H1 (cell line): ENCODE results near the gene NDUFS4. TPM values are rescaled to one million over a fixed set of nuclear protein-coding genes. Genes with fewer than 3 reads are reported as not detected.

ENCODE experiments used
- ATF3 ChIP-seq: IDR thresholded peaks from 2 replicates; pipeline ENCODE4 v1.6.1; 2011; ENCODE audit warnings: low read depth, mild to moderate bottlenecking, low read length; ENCODE audit not compliant: insufficient read depth
- BRCA1 ChIP-seq: IDR thresholded peaks from 2 replicates; pipeline ENCODE4 v1.6.1; 2012; ENCODE audit warnings: low read depth, low read length, improper control_type of control experiment
- CHD7 ChIP-seq: fragments of 300-600 bp; sonication (generic); IDR thresholded peaks from 2 replicates; pipeline ENCODE4 v1.7.1; 2012; ENCODE audit warnings: low read length, moderate library complexity, mild to moderate bottlenecking, inconsistent platforms; ENCODE audit not compliant: insufficient replicate concordance
- EP300 ChIP-seq, 2 experiments: IDR thresholded peaks; 1 replicate in 1 of 2; 2 replicates in 1 of 2; pipeline ENCODE4 v1.6.1; 2011 to 2012; ENCODE audit warnings: low read depth in 2 of 2, low read length in 2 of 2, mild to moderate bottlenecking in 2 of 2, borderline replicate concordance in 1 of 2, inconsistent platforms in 1 of 2, moderate library complexity in 1 of 2
- HDAC6 ChIP-seq: IDR thresholded peaks from one replicate; pipeline ENCODE4 v1.7.1; 2012; ENCODE audit warnings: low read depth, mild to moderate bottlenecking, inconsistent platforms, low read length, moderate library complexity
- JUND ChIP-seq: IDR thresholded peaks from 2 replicates; pipeline ENCODE4 v1.6.1; 2011; ENCODE audit warnings: mild to moderate bottlenecking, improper control_type of control experiment, low read length
- NRF1 ChIP-seq: IDR thresholded peaks from 2 replicates; pipeline ENCODE4 v1.6.1; 2011; ENCODE audit warnings: mild to moderate bottlenecking, low read depth, low read length, improper control_type of control experiment
- PHF8 ChIP-seq: fragments of 200-600 bp; sonication (generic); conservative IDR thresholded peaks from 2 replicates; pipeline ENCODE4 v1.7.1; 2012; ENCODE audit warnings: low read depth, mild to moderate bottlenecking, inconsistent platforms, low read length, moderate library complexity
- POU5F1 ChIP-seq: IDR thresholded peaks from 2 replicates; pipeline ENCODE4 v1.6.1; 2011; ENCODE audit warnings: low read depth, mild to moderate bottlenecking, low read length, moderate library complexity
- RAD21 ChIP-seq, 2 experiments: IDR thresholded peaks in 1 of 2; conservative IDR thresholded peaks in 1 of 2; 2 replicates each; pipeline ENCODE4 v1.6.1; 2011; ENCODE audit warnings: low read depth in 2 of 2, low read length in 2 of 2, improper control_type of control experiment in 1 of 2, inconsistent platforms in 1 of 2, mild to moderate bottlenecking in 1 of 2, moderate library complexity in 1 of 2
- RFX5 ChIP-seq: IDR thresholded peaks from 2 replicates; pipeline ENCODE4 v1.6.1; 2011; ENCODE audit warnings: low read depth, low read length, improper control_type of control experiment, borderline replicate concordance
- polyA plus RNA-seq, 7 experiments: library from polyadenylated mRNA; depleted of rRNA in 3 of 7; stranded (reverse) in 5 of 7; unstranded in 2 of 7; fragments of >200 nt in 5 of 7; fragments of 200-250 nt in 2 of 7; gene quantifications; 1 replicate in 5 of 7; 2 replicates in 1 of 7; 4 replicates in 1 of 7; pipeline versions ENCODE4 v1.2.1 to v1.2.3, GENCODE V29; 2011 to 2013; ENCODE audit warnings: missing spikeins in 2 of 7, mixed read lengths in 2 of 7
- total RNA-seq: library from RNA; stranded (reverse); fragmentation: NEBNext Ultra II Directional; extraction: Animal tissue kit (Norgen Biotek cat#: 25700); gene quantifications from 2 replicates; pipeline ENCODE4 v1.2.1, GENCODE V29; 2021

Gene NDUFS4
- total and polyA plus RNA-seq, 2 of the 8 experiments (the other 6 are each of a cell fraction or from before 2014, with no cell fraction given): 74.6 to 75.9 TPM

- TF ChIP-seq CHD7 (peak; percentile 69), JUND (no peak), NRF1 (no peak), RFX5 (no peak), PHF8 (no peak), ATF3 (no peak), BRCA1 (no peak), RAD21 (IDR thresholded peaks at IDR 0.05 in 1 of 2, conservative IDR thresholded peaks at IDR 0.05 in 1 of 2; ENCODE audit: low read depth in 2 of 2, low read length in 2 of 2) (no peak), POU5F1 (peak; percentile 96), EP300 (IDR thresholded peaks at IDR 0.05; ENCODE audit: borderline replicate concordance in 1 of 2, low read depth in 2 of 2, low read length in 2 of 2) (peak in 1 of 2 experiments; percentile 5; a peak in 1 of 3 replicates), HDAC6 (no peak)
These were observed 111.0 kb downstream of the NDUFS4 start (continued) for GRCh38 chr5:53671447-53671846.
